ENCODE data around the gene FXYD2.

Gene FXYD2

DNA sequence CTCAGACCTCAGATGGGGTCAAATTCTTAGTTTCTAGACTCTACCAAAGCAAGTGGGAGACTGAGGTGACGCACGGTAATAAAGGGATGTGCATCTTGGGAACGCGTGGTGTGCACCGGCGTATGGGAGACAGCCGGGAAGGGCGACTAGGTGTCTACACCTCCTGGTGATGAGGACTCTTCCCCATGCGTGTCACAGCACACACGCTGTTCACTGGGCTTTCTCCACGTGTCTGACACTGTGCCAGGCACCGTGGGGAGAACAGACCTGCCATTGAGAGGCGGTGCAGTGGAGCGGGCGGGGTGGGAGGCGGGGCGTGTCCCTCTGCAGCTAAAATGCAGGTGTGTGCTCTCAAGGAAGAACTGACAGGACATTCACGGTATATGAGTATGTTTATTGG lies 46.6 kb upstream of the FXYD2 start:
- no peaks in the 10 kb centered on the region for H3K36me3 ChIP-seq (ENCODE audit: control insufficient read depth, insufficient read depth, low read length)
- no peaks in the 10 kb centered on the region for H3K79me1 ChIP-seq (ENCODE audit: low read length)
- no peak overlapping the region for H3K56ac ChIP-seq (ENCODE audit: low read length)
- H4K5ac ChIP-seq (ENCODE audit: low read length): no peak overlapping the region
- no peak overlapping the region for H4K8ac ChIP-seq (ENCODE audit: low read depth, low read length)
- H2AK5ac ChIP-seq (ENCODE audit: low read length): no peak overlapping the region
- no peak overlapping the region for H2BK15ac ChIP-seq (replicated peaks; ENCODE audit: low read depth)
- no peaks in the 10 kb centered on the region for H3K27me3 ChIP-seq (ENCODE audit: insufficient read depth, low read length, poor library complexity)
- H3K4me2 ChIP-seq (ENCODE audit: low read length): no peak overlapping the region
- H3K27ac ChIP-seq (ENCODE audit: low read depth, low read length): no peak overlapping the region
- no CpG with 5 or more reads among the region's 18 CpGs for WGBS (ENCODE audit: extremely low coverage, insufficient coverage, low lambda C conversion rate)
- H2BK5ac ChIP-seq (ENCODE audit: low read length): no peak overlapping the region
- no peak overlapping the region for H3K23ac ChIP-seq (ENCODE audit: low read length)
- no peak overlapping the region for H3K9ac ChIP-seq (ENCODE audit: low read length)
- H3K4me1 ChIP-seq (ENCODE audit: control insufficient read depth, low read depth, low read length): peaks cover 6% of the 10 kb centered on the region
- H3K79me2 ChIP-seq (ENCODE audit: control insufficient read depth, insufficient read depth, low read length): no peaks in the 10 kb centered on the region
- no peak overlapping the region for H3K4ac ChIP-seq (ENCODE audit: low read depth, low read length)
- no peak overlapping the region for H3K18ac ChIP-seq (ENCODE audit: low read length)
- H2BK120ac ChIP-seq (ENCODE audit: low read depth, low read length): no peak overlapping the region
- H3K4me3 ChIP-seq (ENCODE audit: low read length): no peak overlapping the region
- no peak for DNase-seq

DNA sequence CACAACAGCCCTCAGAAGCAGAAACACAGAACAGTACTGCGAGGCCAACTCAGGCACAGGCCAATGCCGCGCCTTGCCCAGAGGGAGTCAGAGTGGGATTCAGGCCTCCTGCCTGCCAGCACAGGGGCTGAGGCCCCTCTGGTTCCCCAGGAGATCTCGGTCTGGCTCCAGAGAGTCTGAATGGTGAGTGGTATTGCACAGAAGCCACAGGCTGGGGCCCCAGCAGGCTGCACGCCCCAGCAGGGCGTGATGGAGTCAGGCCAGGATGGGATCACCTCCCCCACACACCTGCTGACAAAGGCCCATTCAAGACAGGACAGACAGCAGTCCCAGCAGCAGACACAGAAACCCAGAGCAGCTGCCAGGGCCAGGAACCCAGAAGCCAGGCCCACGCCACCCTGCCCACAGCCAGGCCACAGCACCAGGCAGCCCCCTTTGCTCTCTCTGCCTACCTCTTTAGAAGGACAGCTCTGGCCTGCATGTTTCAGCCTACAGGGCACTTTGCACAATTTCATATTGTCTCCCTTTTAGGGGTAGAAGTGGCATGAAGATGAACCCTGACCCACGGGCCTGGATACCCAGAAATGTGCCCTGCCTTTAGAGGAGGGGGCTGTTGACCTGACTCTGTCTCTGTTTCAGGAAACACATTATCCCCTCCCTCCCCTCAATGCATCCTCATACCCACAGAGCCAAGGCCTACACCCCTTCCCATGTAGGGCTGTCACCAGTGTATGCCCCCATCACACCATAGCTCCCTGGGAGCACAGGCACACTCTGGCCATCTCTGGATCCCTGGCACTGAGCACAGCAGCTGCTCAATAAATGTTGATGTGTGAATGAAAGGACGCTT lies 45.8 kb upstream of the FXYD2 start:
- no peak overlapping the region for H2AK5ac ChIP-seq (ENCODE audit: low read length)
- H3K27ac ChIP-seq (ENCODE audit: low read depth, low read length): no peak overlapping the region
- no peaks in the 10 kb centered on the region for H3K79me2 ChIP-seq (ENCODE audit: control insufficient read depth, insufficient read depth, low read length)
- DNase-seq: no peak
- H3K27me3 ChIP-seq (ENCODE audit: insufficient read depth, low read length, poor library complexity): no peaks in the 10 kb centered on the region
- no CpG with 5 or more reads among the region's 9 CpGs for WGBS (ENCODE audit: extremely low coverage, insufficient coverage, low lambda C conversion rate)
- H2BK15ac ChIP-seq (replicated peaks; ENCODE audit: low read depth): no peak overlapping the region
- H3K4ac ChIP-seq (ENCODE audit: low read depth, low read length): no peak overlapping the region
- H2BK120ac ChIP-seq (ENCODE audit: low read depth, low read length): no peak overlapping the region
- no peak overlapping the region for H3K23ac ChIP-seq (ENCODE audit: low read length)
- no peak overlapping the region for H2BK5ac ChIP-seq (ENCODE audit: low read length)
- no peak overlapping the region for H3K4me3 ChIP-seq (ENCODE audit: low read length)
- H3K4me2 ChIP-seq (ENCODE audit: low read length): no peak overlapping the region
- H3K9ac ChIP-seq (ENCODE audit: low read length): no peak overlapping the region
- H4K8ac ChIP-seq (ENCODE audit: low read depth, low read length): no peak overlapping the region
- no peak overlapping the region for H3K18ac ChIP-seq (ENCODE audit: low read length)
- H3K79me1 ChIP-seq (ENCODE audit: low read length): no peaks in the 10 kb centered on the region
- H3K4me1 ChIP-seq (ENCODE audit: control insufficient read depth, low read depth, low read length): peaks cover 2% of the 10 kb centered on the region
- H3K56ac ChIP-seq (ENCODE audit: low read length): no peak overlapping the region
- H3K36me3 ChIP-seq (ENCODE audit: control insufficient read depth, insufficient read depth, low read length): no peaks in the 10 kb centered on the region
- no peak overlapping the region for H4K5ac ChIP-seq (ENCODE audit: low read length)

DNA sequence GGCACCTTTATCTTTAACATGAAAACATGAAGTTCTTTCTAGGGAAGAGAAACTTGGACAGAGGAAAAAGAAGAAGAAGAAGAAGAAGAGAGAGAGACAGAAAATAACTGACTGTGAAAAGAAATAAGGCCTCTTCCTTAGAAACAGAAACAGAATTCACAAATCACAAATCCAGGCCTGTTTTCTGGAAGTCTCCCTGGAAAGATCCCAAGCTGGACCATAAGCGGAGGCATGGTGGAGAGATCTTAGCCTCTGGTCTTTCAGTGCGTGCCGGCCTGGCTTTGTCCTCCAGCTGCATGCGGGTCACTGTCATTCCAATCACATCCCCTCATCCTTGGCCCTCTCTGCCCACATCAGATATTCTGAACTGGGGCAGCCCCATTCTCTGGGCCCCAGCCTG lies 45.1 kb upstream of the FXYD2 start:
- Histone ChIP-seq H3K4me3 (ENCODE audit: low read length) (no peak overlapping the region), H3K23ac (ENCODE audit: low read length) (no peak overlapping the region), H2AK5ac (ENCODE audit: low read length) (no peak overlapping the region), H3K79me2 (ENCODE audit: control insufficient read depth, insufficient read depth, low read length) (no peaks in the 10 kb centered on the region), H2BK120ac (ENCODE audit: low read depth, low read length) (no peak overlapping the region), H3K36me3 (ENCODE audit: control insufficient read depth, insufficient read depth, low read length) (no peaks in the 10 kb centered on the region), H3K18ac (ENCODE audit: low read length) (no peak overlapping the region), H2BK5ac (ENCODE audit: low read length) (no peak overlapping the region), H3K56ac (ENCODE audit: low read length) (no peak overlapping the region), H3K4me2 (ENCODE audit: low read length) (no peak overlapping the region), H3K4me1 (ENCODE audit: control insufficient read depth, low read depth, low read length) (no peaks in the 10 kb centered on the region), H2BK15ac (replicated peaks; ENCODE audit: low read depth) (no peak overlapping the region), H4K8ac (ENCODE audit: low read depth, low read length) (no peak overlapping the region), H3K27me3 (ENCODE audit: insufficient read depth, low read length, poor library complexity) (no peaks in the 10 kb centered on the region), H4K5ac (ENCODE audit: low read length) (no peak overlapping the region), H3K27ac (ENCODE audit: low read depth, low read length) (no peak overlapping the region), H3K9ac (ENCODE audit: low read length) (no peak overlapping the region), H3K4ac (ENCODE audit: low read depth, low read length) (no peak overlapping the region), H3K79me1 (ENCODE audit: low read length) (no peaks in the 10 kb centered on the region)
- no peak for DNase-seq
- WGBS (ENCODE audit: extremely low coverage, insufficient coverage, low lambda C conversion rate): no CpG with 5 or more reads among the region's 4 CpGs

DNA sequence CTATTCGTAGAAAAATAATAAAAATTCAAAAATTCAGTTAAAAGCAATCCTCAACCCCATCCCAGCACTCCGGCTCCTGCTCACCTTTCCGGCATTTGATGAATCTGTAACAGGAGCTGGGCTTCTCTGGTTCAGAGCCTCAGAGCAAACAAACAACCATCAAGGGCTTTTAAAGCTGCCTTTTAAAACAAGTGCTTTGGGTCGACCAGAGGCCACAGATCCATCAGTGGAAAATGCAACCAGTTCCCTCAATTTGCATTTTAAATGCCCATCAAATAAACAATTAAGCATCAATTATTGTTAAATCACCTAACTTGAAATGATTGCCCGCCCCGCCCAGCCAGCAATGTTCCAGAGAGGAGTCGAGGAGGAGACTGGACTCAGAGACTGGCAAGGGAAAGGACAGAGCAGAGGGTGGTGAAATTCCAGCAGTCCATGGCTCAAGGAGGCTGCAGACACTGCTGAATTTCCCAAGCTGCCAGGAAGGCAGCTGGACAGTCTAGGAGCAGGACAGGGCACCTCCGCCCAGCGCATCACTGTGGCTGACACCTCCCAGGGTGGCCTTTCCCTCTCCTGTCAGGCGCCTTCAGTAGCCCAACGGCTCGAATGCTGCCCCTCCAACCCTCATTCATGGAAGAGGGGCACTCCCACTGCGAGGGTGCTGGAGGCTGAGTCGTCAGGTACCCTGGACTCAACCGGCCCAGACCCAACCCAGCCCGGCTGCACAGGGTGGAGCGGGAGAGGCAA lies 44.4 kb upstream of the FXYD2 start:
- Histone ChIP-seq H4K8ac (ENCODE audit: low read depth, low read length) (no peak overlapping the region), H2BK5ac (ENCODE audit: low read length) (no peak overlapping the region), H3K18ac (ENCODE audit: low read length) (no peak overlapping the region), H3K23ac (ENCODE audit: low read length) (no peak overlapping the region), H4K5ac (ENCODE audit: low read length) (no peak overlapping the region), H3K4me3 (ENCODE audit: low read length) (no peak overlapping the region), H3K4me2 (ENCODE audit: low read length) (no peak overlapping the region), H3K27ac (ENCODE audit: low read depth, low read length) (no peak overlapping the region), H3K79me2 (ENCODE audit: control insufficient read depth, insufficient read depth, low read length) (no peaks in the 10 kb centered on the region), H3K36me3 (ENCODE audit: control insufficient read depth, insufficient read depth, low read length) (no peaks in the 10 kb centered on the region), H3K56ac (ENCODE audit: low read length) (no peak overlapping the region), H3K27me3 (ENCODE audit: insufficient read depth, low read length, poor library complexity) (no peaks in the 10 kb centered on the region), H2BK120ac (ENCODE audit: low read depth, low read length) (no peak overlapping the region), H2BK15ac (replicated peaks; ENCODE audit: low read depth) (no peak overlapping the region), H3K79me1 (ENCODE audit: low read length) (no peaks in the 10 kb centered on the region), H3K4me1 (ENCODE audit: control insufficient read depth, low read depth, low read length) (no peaks in the 10 kb centered on the region), H2AK5ac (ENCODE audit: low read length) (no peak overlapping the region), H3K4ac (ENCODE audit: low read depth, low read length) (no peak overlapping the region), H3K9ac (ENCODE audit: low read length) (no peak overlapping the region)
- no CpG with 5 or more reads among the region's 17 CpGs for WGBS (ENCODE audit: extremely low coverage, insufficient coverage, low lambda C conversion rate)
- no peak for DNase-seq

DNA sequence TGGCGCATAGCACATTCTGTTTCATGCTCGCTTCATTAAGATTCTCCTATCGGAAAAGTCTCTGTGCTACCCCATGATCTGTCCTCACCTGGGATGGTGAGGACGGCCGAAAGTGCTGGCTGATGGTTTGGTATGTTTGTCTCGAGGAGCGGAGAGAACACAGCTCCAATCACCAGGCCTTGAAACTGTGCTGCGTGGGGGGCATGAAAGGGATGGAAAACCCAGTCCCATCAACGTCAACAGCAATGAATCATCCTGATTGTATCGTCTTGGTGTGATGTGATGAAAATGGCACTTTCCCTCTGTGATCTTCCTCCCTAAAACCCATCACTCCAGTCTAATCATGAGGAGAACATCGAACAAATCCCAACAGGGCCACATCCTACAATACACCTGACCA lies 43.5 kb upstream of the FXYD2 start:
- Histone ChIP-seq H2AK5ac (ENCODE audit: low read length) (no peak overlapping the region), H3K79me2 (ENCODE audit: control insufficient read depth, insufficient read depth, low read length) (no peaks in the 10 kb centered on the region), H4K8ac (ENCODE audit: low read depth, low read length) (no peak overlapping the region), H3K9ac (ENCODE audit: low read length) (no peak overlapping the region), H3K18ac (ENCODE audit: low read length) (no peak overlapping the region), H3K27ac (ENCODE audit: low read depth, low read length) (no peak overlapping the region), H3K56ac (ENCODE audit: low read length) (no peak overlapping the region), H3K23ac (ENCODE audit: low read length) (no peak overlapping the region), H3K4ac (ENCODE audit: low read depth, low read length) (no peak overlapping the region), H2BK120ac (ENCODE audit: low read depth, low read length) (no peak overlapping the region), H3K27me3 (ENCODE audit: insufficient read depth, low read length, poor library complexity) (no peaks in the 10 kb centered on the region), H3K79me1 (ENCODE audit: low read length) (no peaks in the 10 kb centered on the region), H2BK15ac (replicated peaks; ENCODE audit: low read depth) (no peak overlapping the region), H3K4me3 (ENCODE audit: low read length) (no peak overlapping the region), H3K36me3 (ENCODE audit: control insufficient read depth, insufficient read depth, low read length) (no peaks in the 10 kb centered on the region), H2BK5ac (ENCODE audit: low read length) (no peak overlapping the region), H4K5ac (ENCODE audit: low read length) (no peak overlapping the region), H3K4me2 (ENCODE audit: low read length) (no peak overlapping the region), H3K4me1 (ENCODE audit: control insufficient read depth, low read depth, low read length) (no peaks in the 10 kb centered on the region)
- no peak for DNase-seq
- WGBS (ENCODE audit: extremely low coverage, insufficient coverage, low lambda C conversion rate): no CpG with 5 or more reads among the region's 11 CpGs
